ENCODE measurements around the gene PDLIM4. TPM values are rescaled to one million over a fixed set of nuclear protein-coding genes. Genes with fewer than 3 reads are reported as not detected.

Gene PDLIM4
- total RNA-seq, 2 donors from 2014 or later = 35.9 to 50.2 TPM

DNA sequence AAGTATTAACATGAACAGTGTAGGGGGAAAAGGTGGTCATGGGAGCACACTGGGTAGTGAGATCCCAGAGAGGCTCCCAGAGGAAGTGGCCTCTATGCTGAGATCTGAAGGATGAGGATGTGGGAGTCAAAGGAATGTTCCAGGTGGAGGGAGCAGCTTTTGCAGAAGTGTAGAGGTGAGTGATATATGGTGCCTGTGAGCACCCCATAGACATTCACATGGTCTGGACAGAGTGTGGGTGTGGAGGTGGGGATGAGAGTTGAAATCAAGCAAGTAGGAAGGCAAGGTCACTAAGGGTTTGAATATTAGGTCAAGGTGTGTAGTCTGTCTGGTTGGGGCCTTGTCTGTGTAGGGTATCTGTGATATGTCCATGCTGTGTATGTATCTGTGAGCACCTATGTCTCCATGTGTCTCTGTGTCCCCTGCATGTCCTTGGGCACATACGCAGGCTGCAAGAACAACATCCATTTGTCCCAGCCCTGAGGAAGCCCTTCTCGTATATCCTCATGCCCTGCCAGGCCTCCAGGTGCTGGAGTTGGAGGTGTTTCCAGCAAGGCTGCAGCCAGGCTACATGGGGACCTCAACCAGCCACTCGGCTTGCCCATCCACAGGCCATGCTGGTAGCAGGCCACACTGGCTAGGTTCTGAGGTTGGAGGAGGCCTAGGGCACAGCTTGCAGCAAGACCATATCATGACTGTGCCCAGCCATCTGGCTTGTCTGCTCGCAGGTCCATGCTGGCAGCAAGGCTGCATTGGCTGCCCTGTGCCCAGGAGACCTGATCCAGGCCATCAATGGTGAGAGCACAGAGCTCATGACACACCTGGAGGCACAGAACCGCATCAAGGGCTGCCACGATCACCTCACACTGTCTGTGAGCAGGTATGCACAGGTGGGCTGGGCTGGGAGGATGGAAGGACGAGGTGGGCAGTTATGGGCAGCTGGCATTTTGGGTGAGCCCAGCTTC lies 4.7 kb downstream of the PDLIM4 start:
- Histone ChIP-seq H3K36me3 (no peaks in the 10 kb centered on the region), H3K4me3 (no peak overlapping the region), H3K4me1 (replicated peaks) (peaks cover 28% of the 10 kb centered on the region), H3K9me3 (no peaks in the 10 kb centered on the region), H3K27ac (peak overlapping the region in 1 of 2 donors; percentile 91), H3K27me3 (replicated peaks; ENCODE audit: insufficient read depth) (no peaks in the 10 kb centered on the region)
- intact Hi-C loops (cut with DNase I) = loop anchor here (10.0 kb wide), 1 partner anchor 627 kb away; the partner anchor contains the start of gene RAPGEF6
- TF ChIP-seq POLR2AphosphoS5 (IDR thresholded peaks at IDR 0.05) = no peak
- TF ChIP-seq POLR2A (IDR thresholded peaks at IDR 0.05) = no peak
- TF ChIP-seq, protein P1, sequence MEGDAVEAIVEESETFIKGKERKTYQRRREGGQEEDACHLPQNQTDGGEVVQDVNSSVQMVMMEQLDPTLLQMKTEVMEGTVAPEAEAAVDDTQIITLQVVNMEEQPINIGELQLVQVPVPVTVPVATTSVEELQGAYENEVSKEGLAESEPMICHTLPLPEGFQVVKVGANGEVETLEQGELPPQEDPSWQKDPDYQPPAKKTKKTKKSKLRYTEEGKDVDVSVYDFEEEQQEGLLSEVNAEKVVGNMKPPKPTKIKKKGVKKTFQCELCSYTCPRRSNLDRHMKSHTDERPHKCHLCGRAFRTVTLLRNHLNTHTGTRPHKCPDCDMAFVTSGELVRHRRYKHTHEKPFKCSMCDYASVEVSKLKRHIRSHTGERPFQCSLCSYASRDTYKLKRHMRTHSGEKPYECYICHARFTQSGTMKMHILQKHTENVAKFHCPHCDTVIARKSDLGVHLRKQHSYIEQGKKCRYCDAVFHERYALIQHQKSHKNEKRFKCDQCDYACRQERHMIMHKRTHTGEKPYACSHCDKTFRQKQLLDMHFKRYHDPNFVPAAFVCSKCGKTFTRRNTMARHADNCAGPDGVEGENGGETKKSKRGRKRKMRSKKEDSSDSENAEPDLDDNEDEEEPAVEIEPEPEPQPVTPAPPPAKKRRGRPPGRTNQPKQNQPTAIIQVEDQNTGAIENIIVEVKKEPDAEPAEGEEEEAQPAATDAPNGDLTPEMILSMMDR (IDR thresholded peaks at IDR 0.05) = no peak
- 92% methylated on average over 7 of the region's 7 CpGs for WGBS
- no peak for DNase-seq (ENCODE audit: low spot score)

DNA sequence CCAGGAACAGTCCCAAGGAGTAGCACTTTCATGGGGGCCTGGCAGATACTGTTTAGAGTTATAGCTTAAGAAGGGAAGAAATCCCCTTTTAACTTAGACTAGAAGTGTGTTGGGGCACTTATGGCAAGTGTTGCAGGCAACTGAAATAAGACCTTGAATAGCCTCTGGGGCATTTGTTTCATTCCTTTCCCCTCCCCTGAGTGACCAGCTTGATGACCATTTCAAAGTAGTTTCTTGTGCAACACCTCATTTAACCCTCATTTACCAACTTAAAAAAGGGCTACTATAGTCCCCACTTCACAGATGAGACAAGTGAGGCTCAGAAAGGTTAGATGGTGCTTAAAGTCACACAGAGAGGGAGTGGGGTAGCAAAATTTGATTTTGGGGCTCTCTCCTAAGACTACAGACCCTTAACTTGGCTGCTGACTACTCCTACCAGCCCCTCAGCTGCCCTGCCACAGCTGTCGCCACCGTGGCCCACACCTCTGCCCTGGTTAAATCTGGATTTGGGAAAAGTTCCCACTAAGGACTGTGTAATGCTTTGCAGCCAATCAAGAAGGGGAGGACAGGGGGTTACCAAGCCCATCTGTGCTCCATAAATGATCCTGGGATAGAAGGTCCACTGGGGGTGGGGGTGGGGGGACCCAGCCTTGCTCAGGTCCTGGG lies 5.5 kb downstream of the PDLIM4 start:
- Histone ChIP-seq H3K36me3 (no peaks in the 10 kb centered on the region), H3K27ac (peak overlapping the region; percentile 63 to 86), H3K9me3 (no peaks in the 10 kb centered on the region), H3K4me3 (no peak overlapping the region), H3K4me1 (replicated peaks) (peaks cover 28% of the 10 kb centered on the region), H3K27me3 (replicated peaks; ENCODE audit: insufficient read depth) (no peaks in the 10 kb centered on the region)
- no peak for TF ChIP-seq POLR2AphosphoS5 (IDR thresholded peaks at IDR 0.05)
- TF ChIP-seq, protein P1 (IDR thresholded peaks at IDR 0.05) = no peak
- no peak for TF ChIP-seq POLR2A (IDR thresholded peaks at IDR 0.05)
- no peak for DNase-seq (ENCODE audit: low spot score)
- intact Hi-C loops (cut with DNase I) = loop anchor here (10.0 kb wide), 1 partner anchor 628 kb away; the partner anchor contains the start of gene RAPGEF6
- 86% methylated on average over 2 of the region's 2 CpGs for WGBS

DNA sequence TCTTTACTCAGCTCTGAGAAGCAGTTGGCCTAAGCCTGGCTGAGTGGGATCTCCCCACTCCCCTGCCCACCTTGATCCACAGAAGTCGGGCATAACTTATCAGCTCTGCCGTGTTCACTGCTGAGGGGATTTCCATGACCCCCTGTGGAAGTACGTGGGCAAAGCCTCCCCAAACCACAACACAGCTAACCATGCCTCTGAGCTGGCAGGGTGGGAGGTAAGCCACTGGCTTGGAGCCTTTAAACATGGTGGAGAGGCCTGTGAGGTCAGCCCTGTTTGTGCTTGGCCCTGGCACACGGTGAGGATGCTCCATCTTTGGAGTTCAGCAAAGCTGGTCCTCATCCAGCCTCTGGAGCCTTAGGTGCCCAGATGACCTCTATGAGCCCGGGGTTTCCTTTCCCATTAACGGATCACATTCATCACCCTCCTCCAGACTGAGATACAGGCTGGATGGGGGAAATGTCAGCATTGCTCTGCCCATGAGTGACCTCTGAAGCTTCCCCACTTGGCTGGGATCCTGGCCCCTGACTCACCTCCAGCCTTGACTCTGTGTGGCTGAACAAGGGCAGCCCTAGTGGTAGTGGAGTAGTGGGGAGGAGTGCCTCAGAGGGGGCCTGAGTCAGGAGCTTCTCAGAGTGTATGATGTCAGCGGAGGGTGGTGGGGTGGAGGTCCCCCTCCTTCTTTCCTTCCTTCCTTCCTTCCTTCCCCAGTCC lies 6.2 kb downstream of the PDLIM4 start:
- DNase-seq (ENCODE audit: low spot score) = no peak
- no peaks in the 10 kb centered on the region for H3K9me3 ChIP-seq
- TF ChIP-seq POLR2A (IDR thresholded peaks at IDR 0.05) (no peak), POLR2AphosphoS5 (IDR thresholded peaks at IDR 0.05) (no peak)
- TF ChIP-seq, protein P1 (IDR thresholded peaks at IDR 0.05) = no peak
- H3K4me3 ChIP-seq = no peak overlapping the region
- H3K36me3 ChIP-seq = no peaks in the 10 kb centered on the region
- H3K27ac ChIP-seq = peak overlapping the region; percentile 63 to 86
- intact Hi-C loops (cut with DNase I) = loop anchor here (10.0 kb wide), 1 partner anchor 629 kb away; the partner anchor contains the start of gene RAPGEF6
- 68% methylated on average over 7 of the region's 7 CpGs for WGBS
- no peaks in the 10 kb centered on the region for H3K27me3 ChIP-seq (replicated peaks; ENCODE audit: insufficient read depth)
- peaks cover 28% of the 10 kb centered on the region for H3K4me1 ChIP-seq (replicated peaks)

DNA sequence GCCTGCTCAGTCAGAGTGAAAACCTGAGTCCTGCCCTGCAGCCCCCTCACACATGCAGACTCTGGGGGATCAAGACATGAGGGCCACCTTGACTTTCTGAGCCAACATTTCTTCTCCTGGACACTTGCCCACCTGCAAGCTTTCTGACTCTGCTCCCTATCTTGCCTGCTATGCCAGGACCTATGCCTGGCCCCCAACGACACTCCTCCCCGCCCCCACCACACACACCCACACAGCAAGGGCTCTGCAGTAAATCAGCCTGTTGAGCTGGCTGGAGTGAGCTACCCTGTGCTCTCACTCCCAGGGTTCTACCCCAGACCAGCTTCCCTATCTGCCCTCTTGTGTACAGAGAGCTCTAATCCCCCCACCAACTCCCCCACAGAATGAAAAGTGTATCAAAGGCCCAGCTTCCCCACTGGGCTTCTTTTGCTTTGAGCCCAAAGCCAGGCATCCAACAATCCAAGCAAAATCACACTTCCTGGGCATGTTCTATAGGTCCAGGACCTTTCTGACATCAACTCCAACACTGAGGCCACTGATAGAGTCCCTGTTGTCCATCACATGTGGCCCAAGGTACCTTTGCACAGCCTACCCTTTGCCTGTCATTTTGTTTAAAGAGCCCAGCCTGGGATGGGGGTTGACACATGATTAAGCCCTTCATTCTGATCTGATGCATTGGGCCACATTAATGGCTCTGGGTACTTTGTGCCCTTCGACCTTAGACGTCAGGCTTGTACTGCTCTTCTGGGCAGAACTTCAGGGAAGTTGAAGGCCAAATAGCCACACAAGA lies 7.2 kb downstream of the PDLIM4 start:
- TF ChIP-seq, protein P1 (IDR thresholded peaks at IDR 0.05) = no peak
- H3K27me3 ChIP-seq (replicated peaks; ENCODE audit: insufficient read depth) = no peaks in the 10 kb centered on the region
- peaks cover 28% of the 10 kb centered on the region for H3K4me1 ChIP-seq (replicated peaks)
- no peaks in the 10 kb centered on the region for H3K9me3 ChIP-seq
- WGBS = 56% methylated on average over 4 of the region's 4 CpGs
- no peak for DNase-seq (ENCODE audit: low spot score)
- intact Hi-C loops (cut with DNase I) = loop anchor here (10.0 kb wide), 1 partner anchor 630 kb away; the partner anchor contains the start of gene RAPGEF6
- H3K4me3 ChIP-seq = no peak overlapping the region
- no peaks in the 10 kb centered on the region for H3K36me3 ChIP-seq
- peak overlapping the region; percentile 63 to 86 for H3K27ac ChIP-seq

Measured in prostate gland (tissue), 2 donors.